Cardiac fibroblast (primary cell): Measurements from ENCODE around the gene CELF6.

Experiments used
- DNase-seq, 2 donors: peaks; one replicate each; pipeline versions ENCODE4 v3.0.0 to v3.0.0-alpha.2; 2010; ENCODE audit warnings: low read depth in 2 of 2
- H3K4me3 ChIP-seq, 2 donors: replicated peaks in 1 of 2; 1 replicate in 1 of 2; 2 replicates in 1 of 2; pipeline ENCODE4 v1.5.1; 2011; ENCODE audit warnings: low read depth in 2 of 2, low read length in 2 of 2, mild to moderate bottlenecking in 2 of 2, moderate library complexity in 1 of 2
- TF ChIP-seq, protein P1 (sequence below): IDR thresholded peaks from one replicate; pipeline ENCODE4 v1.5.1; 2011; ENCODE audit warnings: low read depth, mild to moderate bottlenecking, low read length, inconsistent platforms

The CELF6 gene

DNA sequence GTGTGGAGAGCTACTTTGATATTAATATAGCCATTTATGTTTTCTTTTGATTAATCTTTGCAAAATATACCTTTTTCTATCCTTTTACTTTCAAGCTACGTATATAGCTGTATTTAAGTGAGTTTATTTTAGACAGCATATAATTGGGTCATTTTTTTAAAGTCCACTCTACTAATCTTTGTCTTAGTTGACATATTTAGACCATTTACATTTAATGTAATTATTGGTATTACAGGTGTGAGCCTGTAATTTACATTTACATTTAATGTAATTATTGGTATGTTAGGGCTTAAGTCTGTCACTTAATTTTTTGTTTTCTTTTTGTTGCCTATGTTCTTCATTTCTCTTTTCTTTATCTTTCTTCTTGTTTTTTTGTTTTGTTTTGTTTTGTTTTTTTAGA lies 3.8 kb upstream of the CELF6 start:
- DNase-seq = no peak
- no peak overlapping the region for H3K4me3 ChIP-seq
- TF ChIP-seq, protein P1, sequence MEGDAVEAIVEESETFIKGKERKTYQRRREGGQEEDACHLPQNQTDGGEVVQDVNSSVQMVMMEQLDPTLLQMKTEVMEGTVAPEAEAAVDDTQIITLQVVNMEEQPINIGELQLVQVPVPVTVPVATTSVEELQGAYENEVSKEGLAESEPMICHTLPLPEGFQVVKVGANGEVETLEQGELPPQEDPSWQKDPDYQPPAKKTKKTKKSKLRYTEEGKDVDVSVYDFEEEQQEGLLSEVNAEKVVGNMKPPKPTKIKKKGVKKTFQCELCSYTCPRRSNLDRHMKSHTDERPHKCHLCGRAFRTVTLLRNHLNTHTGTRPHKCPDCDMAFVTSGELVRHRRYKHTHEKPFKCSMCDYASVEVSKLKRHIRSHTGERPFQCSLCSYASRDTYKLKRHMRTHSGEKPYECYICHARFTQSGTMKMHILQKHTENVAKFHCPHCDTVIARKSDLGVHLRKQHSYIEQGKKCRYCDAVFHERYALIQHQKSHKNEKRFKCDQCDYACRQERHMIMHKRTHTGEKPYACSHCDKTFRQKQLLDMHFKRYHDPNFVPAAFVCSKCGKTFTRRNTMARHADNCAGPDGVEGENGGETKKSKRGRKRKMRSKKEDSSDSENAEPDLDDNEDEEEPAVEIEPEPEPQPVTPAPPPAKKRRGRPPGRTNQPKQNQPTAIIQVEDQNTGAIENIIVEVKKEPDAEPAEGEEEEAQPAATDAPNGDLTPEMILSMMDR = no peak

DNA sequence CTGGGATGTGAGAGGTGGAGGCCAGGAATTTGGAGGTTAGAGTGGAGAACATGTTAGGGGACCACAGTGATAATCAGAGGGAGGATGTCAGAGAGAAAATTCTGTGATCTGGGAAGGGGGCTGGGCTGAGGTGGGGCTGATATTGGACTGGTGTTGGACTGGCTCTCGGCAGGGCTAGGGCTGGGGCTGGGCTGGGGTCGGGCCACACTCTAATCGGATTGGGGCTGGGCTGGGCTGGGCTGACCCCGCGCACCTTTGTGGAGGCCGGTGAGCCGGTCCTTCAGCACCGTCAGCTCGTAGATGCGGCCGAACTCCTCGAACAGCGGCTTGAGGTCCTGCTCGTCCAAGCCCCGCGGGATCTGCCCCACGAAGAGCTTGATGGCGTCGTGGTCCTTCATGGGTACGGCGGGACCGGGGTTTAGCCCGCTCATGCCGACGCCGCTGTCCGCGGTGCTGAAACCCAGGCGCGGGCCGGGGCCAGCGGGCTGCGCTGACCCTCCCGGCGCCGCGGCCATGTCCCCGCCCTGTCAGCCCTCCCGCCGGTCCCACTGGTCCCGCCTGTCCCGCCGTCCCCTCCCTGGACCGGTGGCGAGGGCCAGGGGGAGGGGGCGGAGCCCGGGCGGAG lies 485 bp downstream of the CELF6 start:
- H3K4me3 ChIP-seq = peak overlapping the region in 1 of 2 donors; percentile 62
- DNase-seq = peak; percentile 43 to 67

DNA sequence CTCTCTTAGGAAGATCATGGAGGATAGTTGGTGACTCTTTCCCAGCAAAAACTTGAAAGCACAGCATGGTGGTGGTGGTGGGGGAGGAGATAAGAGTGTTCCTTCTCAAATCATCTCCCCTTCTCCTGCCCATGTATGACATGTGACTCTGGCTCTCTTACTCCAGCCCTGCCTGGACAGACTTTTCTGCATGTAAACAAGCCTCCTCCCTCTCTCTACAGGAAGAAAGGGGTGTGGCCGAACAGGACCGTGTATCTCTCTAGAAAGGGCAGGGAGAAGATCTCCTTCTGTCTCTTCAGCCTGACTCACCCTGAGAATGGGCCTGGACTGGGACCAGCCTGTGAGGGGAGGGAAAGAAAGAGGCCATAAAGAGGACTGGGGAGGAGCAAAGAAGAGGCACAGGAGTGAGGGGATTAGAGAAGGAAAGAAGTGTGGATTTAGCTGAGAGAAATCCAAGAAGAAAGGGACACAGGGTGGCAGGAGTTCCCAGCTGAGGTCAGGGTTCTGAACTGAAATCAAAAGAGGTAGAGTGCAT lies 1.5 kb downstream of the CELF6 start:
- TF ChIP-seq, protein P1 = no peak
- no peak for DNase-seq
- no peak overlapping the region for H3K4me3 ChIP-seq

More for the DNA sequence above, 485 bp downstream of the CELF6 start:
- TF ChIP-seq, protein P1 = no peak

DNA sequence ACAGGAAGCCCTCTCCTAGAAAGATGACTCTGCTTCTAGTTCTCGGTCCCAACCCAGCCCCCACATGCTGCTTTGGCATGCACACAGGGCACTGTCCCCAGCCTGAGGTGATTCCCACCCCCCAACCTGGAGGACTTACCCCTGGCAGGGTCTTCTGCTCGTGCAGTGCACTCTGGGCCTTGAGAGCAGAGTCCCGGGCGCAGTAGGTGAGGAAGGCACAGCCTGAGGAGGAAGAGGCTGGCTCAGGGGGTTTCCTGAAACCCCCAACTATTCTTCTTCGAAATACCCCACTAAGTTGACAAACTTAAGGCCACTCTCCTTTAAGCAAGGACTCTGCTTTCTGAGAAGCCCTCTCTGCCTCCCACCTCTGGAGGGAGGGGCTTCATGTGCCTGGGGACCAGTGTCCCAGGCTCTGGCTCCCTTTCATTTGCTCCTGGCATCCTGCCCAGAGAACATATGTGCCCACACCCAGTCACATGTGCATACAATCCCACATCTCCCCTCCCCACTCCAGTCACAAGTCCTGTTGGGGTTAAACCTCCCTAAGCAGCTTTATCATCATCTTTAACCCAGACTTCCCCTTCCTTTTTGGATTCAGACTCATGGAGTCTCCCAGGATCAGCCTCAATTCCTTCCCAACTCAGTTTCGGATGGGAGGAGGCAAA lies 4.1 kb downstream of the CELF6 start:
- TF ChIP-seq, protein P1 = no peak
- H3K4me3 ChIP-seq = no peak overlapping the region
- DNase-seq = peak in 1 of 2 donors; percentile 29

DNA sequence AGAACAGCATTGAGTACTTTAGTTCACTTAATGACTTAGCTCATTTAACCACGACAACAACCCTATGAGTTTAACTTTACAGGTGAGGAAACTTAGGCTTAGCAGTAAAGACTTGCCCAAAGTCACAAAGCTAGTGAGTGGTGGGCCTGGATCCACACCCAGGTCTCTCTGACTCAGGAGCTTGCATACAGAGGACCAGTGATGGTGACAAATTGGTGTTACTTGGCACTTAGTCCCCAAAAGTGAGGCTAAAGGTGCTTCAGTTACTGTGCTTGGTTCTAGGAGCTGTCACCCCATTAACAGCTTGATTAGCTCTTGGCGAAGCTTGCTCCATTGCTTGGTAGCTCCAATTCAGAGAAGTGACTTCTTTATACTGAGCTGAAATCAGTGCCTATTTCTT lies 6.1 kb downstream of the CELF6 start:
- no peak for DNase-seq
- TF ChIP-seq, protein P1 = no peak
- no peak overlapping the region for H3K4me3 ChIP-seq

DNA sequence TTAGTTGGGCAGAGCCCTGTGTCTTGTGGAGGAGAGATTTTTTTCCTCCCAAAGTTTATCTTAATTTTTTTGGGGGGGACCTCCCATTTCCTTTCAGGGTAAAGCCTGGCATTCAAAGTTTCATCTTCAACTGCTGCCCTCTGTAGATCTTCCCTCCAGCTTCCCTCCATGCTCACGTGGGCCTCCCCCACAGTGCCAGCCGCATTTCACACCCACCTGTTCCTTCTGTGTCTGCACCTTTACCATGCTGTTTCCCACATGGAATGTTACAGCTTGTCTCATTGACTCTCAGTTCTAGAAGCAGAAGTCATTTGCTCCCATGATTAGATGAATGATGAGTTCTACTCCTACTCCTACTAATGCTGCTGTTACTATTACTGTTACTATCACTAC lies 6.5 kb downstream of the CELF6 start:
- no peak for DNase-seq
- H3K4me3 ChIP-seq = no peak overlapping the region
- TF ChIP-seq, protein P1 = no peak
